Omental fat pad (tissue), 4 donors: ENCODE results near the gene HLA-DPB1. TPM values are rescaled to one million over a fixed set of nuclear protein-coding genes. Genes with fewer than 3 reads are reported as not detected.

ENCODE experiments used
- ATAC-seq: fragments of 150-250 bp; one replicate; pipeline ENCODE4 v1.9.1; 2016; ENCODE audit warnings: mild to moderate bottlenecking, moderate library complexity; ENCODE audit not compliant: low FRiP score
- DNase-seq: peaks from one replicate; pipeline ENCODE4 v3.0.0-alpha.2; 2019; ENCODE audit warnings: low spot score
- CTCF ChIP-seq, 3 donors: fragments of 450-650 bp; IDR thresholded peaks; one replicate each; pipeline ENCODE4 v1.5.1; 2016 to 2017; ENCODE audit warnings: antibody characterized with exemption in 3 of 3, mild to moderate bottlenecking in 3 of 3, moderate library complexity in 2 of 3
- total RNA-seq, 4 donors: library from RNA; depleted of rRNA; stranded (reverse); fragments of >200 nt; gene quantifications; one replicate each; pipeline ENCODE4 v1.1.0, GENCODE V29; 2016

HLA-DPB1 gene
- total RNA-seq, 4 donors from 2014 or later: 29.2 to 120 (median 101) TPM

DNA sequence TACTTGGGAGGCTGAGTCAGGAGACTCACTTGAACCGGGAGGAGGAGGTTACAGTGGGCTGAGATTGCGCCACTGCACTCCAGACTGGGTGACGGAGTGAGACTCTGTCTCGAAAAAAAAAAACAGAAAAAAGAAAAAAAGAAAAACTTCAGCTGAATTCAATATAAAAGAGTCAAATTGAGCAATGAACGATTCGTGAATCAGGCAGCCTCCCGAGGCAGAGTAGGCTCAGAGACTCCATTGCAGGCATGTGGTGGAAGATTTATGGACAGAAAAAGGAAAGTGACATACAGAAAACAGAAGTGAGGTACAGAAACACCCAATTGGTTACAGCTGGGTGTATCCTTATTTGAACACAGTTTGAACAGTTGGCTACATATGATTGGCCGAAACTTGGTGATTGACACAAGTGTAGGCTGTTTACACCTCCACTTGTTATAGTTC, 56.3 kb downstream of the HLA-DPB1 start:
- DNase-seq (no peak), ATAC-seq (no peak)
- no peak for TF ChIP-seq CTCF (IDR thresholded peaks at IDR 0.05)

- DNase-seq (no peak), ATAC-seq (no peak)
- no peak for TF ChIP-seq CTCF (IDR thresholded peaks at IDR 0.05)
Measured at GRCh38 chr6:33136310-33136900, 60.6 kb downstream of the HLA-DPB1 start.

Other genes starting within 250 kb of the HLA-DPB1 start
- 10 to 100 TPM; 10.1 to 54.5 (median 20.0) TPM for gene TAP2, start 237.3 kb upstream of the HLA-DPB1 start, total RNA-seq
- gene PSMB8, start 231.9 kb upstream of the HLA-DPB1 start, total RNA-seq: 10 to 100 TPM; 38.5 to 71.2 (median 42.3) TPM
- 100 to 1,000 TPM in 1 of 4 donors, 10 to 100 TPM in 3; 30.5 to 128 (median 55.6) TPM for gene TAP1, start 222.3 kb upstream of the HLA-DPB1 start, total RNA-seq
- 10 to 100 TPM; 22.2 to 84.2 (median 23.8) TPM for gene PSMB9, start 221.8 kb upstream of the HLA-DPB1 start, total RNA-seq
- 10 to 100 TPM; 18.4 to 79.6 (median 35.0) TPM for gene HLA-DMB, start 135.0 kb upstream of the HLA-DPB1 start, total RNA-seq
- gene HLA-DMA, start 122.9 kb upstream of the HLA-DPB1 start, total RNA-seq: 10 to 100 TPM; 27.6 to 81.7 (median 55.7) TPM
- 100 to 1,000 TPM; 133 to 257 (median 154) TPM for gene BRD2, start 107.4 kb upstream of the HLA-DPB1 start, total RNA-seq
- 10 to 100 TPM in 2 of 4 donors, 1 to 10 TPM in 2; 1.0 to 20.8 (median 6.8) TPM for gene HLA-DOA, start 66.4 kb upstream of the HLA-DPB1 start, total RNA-seq
- 100 to 1,000 TPM in 3 of 4 donors, 10 to 100 TPM in 1; 20.4 to 211 (median 137) TPM for gene HLA-DPA1, start 2.3 kb upstream of the HLA-DPB1 start, total RNA-seq
- 1 to 10 TPM in 1 of 4 donors, under 1 TPM in 3; 0.13 to 1.3 (median 0.53) TPM for gene COL11A2, start 116.5 kb downstream of the HLA-DPB1 start, total RNA-seq
- 10 to 100 TPM; 19.9 to 35.9 (median 22.7) TPM for gene RXRB, start 124.7 kb downstream of the HLA-DPB1 start, total RNA-seq
- 10 to 100 TPM; 57.5 to 82.8 (median 70.1) TPM for gene SLC39A7, start 124.9 kb downstream of the HLA-DPB1 start, total RNA-seq
- 10 to 100 TPM in 2 of 4 donors, 1 to 10 TPM in 2; 6.9 to 13.6 (median 11.0) TPM for gene HSD17B8, start 128.7 kb downstream of the HLA-DPB1 start, total RNA-seq
- gene RING1, start 132.5 kb downstream of the HLA-DPB1 start, total RNA-seq: 10 to 100 TPM; 13.1 to 20.1 (median 15.7) TPM
- 10 to 100 TPM; 20.2 to 54.5 (median 34.3) TPM for gene VPS52, start 195.9 kb downstream of the HLA-DPB1 start, total RNA-seq
- gene RPS18, start 196.1 kb downstream of the HLA-DPB1 start, total RNA-seq: 1,000 to 10,000 TPM; 2,708 to 4,129 (median 3,024) TPM
- 10 to 100 TPM in 1 of 4 donors, 1 to 10 TPM in 3; 6.7 to 15.9 (median 7.9) TPM for gene B3GALT4, start 201.1 kb downstream of the HLA-DPB1 start, total RNA-seq
- gene WDR46, start 213.2 kb downstream of the HLA-DPB1 start, total RNA-seq: 100 to 1,000 TPM in 1 of 4 donors, 10 to 100 TPM in 3; 49.7 to 103 (median 54.3) TPM
- 10 to 100 TPM; 16.0 to 30.8 (median 23.1) TPM for gene PFDN6, start 213.6 kb downstream of the HLA-DPB1 start, total RNA-seq
- gene RGL2, start 223.0 kb downstream of the HLA-DPB1 start, total RNA-seq: 10 to 100 TPM; 28.7 to 81.2 (median 41.7) TPM
- 10 to 100 TPM; 50.2 to 90.5 (median 69.1) TPM for gene TAPBP, start 238.1 kb downstream of the HLA-DPB1 start, total RNA-seq
- gene ZBTB22, start 241.8 kb downstream of the HLA-DPB1 start, total RNA-seq: 10 to 100 TPM; 10.7 to 15.3 (median 11.6) TPM
- 10 to 100 TPM; 33.4 to 65.2 (median 42.5) TPM for gene DAXX, start 247.0 kb downstream of the HLA-DPB1 start, total RNA-seq